ENCODE results near the gene KDM4B.

Gene KDM4B

GRCh38 chr19:5068233-5069072 lies 99.5 kb downstream of the KDM4B start:
- TF ChIP-seq REST (IDR thresholded peaks at IDR 0.05; ENCODE audit: insufficient replicate concordance, low read depth) (no peak), SPI1 (IDR thresholded peaks at IDR 0.05; ENCODE audit: borderline replicate concordance, low read depth) (no peak), POLR2AphosphoS5 (IDR thresholded peaks at IDR 0.05; ENCODE audit: low read depth) (no peak), GABPA (IDR thresholded peaks at IDR 0.05; ENCODE audit: low read depth) (no peak), CTCF (IDR thresholded peaks at IDR 0.05; ENCODE audit: insufficient read depth, low read length) (no peak)

GRCh38 chr19:5070331-5070730 lies 101.4 kb downstream of the KDM4B start:
- no peak overlapping the region for H3K27ac ChIP-seq (replicated peaks)
- TF ChIP-seq POLR2AphosphoS5 (IDR thresholded peaks at IDR 0.05; ENCODE audit: low read depth) (no peak), GABPA (IDR thresholded peaks at IDR 0.05; ENCODE audit: low read depth) (no peak), CTCF (IDR thresholded peaks at IDR 0.05; ENCODE audit: insufficient read depth, low read length) (no peak), REST (IDR thresholded peaks at IDR 0.05; ENCODE audit: insufficient replicate concordance, low read depth) (no peak)
- H3K27me3 ChIP-seq (ENCODE audit: insufficient read depth, poor library complexity, severe bottlenecking) = no peaks in the 10 kb centered on the region
- H3K4me3 ChIP-seq (replicated peaks; ENCODE audit: insufficient read depth, low read length) = no peak overlapping the region
- no peak for DNase-seq (ENCODE audit: low read depth in 1 of 2, low spot score in 1 of 2)

More at GRCh38 chr19:5068233-5069072, 99.5 kb downstream of the KDM4B start:
- Histone ChIP-seq H3K27ac (replicated peaks) (no peak overlapping the region), H3K27me3 (ENCODE audit: insufficient read depth, poor library complexity, severe bottlenecking) (no peaks in the 10 kb centered on the region), H3K4me3 (replicated peaks; ENCODE audit: insufficient read depth, low read length) (no peak overlapping the region)
- no peak for DNase-seq (ENCODE audit: low read depth in 1 of 2, low spot score in 1 of 2)

GRCh38 chr19:5070930-5071329 lies 102.0 kb downstream of the KDM4B start:
- no peaks in the 10 kb centered on the region for H3K27me3 ChIP-seq (ENCODE audit: insufficient read depth, poor library complexity, severe bottlenecking)
- no peak for TF ChIP-seq REST (IDR thresholded peaks at IDR 0.05; ENCODE audit: insufficient replicate concordance, low read depth)
- TF ChIP-seq POLR2AphosphoS5 (IDR thresholded peaks at IDR 0.05; ENCODE audit: low read depth) = peak; percentile 39; the same call in 1 of the 2 replicates
- DNase-seq (ENCODE audit: low read depth in 1 of 2, low spot score in 1 of 2) = no peak
- H3K27ac ChIP-seq (replicated peaks) = no peak overlapping the region
- no peak overlapping the region for H3K4me3 ChIP-seq (replicated peaks; ENCODE audit: insufficient read depth, low read length)
